NB4 (cell line): ENCODE data around the gene SYT15B.
"Not testable (repeated sequence)": the region's sequence is repeated elsewhere in the genome, so short reads cannot be mapped to it uniquely, and the experiment has no call there.

Experiments
- MYC ChIP-seq: IDR thresholded peaks from 2 replicates; pipeline ENCODE4 v1.6.1; 2011; ENCODE audit warnings: low read depth, low read length
- POLR2A ChIP-seq: IDR thresholded peaks from 2 replicates; pipeline ENCODE4 v1.6.1; 2011; ENCODE audit warnings: mild to moderate bottlenecking; ENCODE audit not compliant: insufficient read length; ENCODE audit errors: extremely low read depth
- TF ChIP-seq, protein P1 (sequence below): IDR thresholded peaks from one replicate; pipeline ENCODE4 v1.5.1; 2012; ENCODE audit warnings: low read depth, low read length
- TF ChIP-seq, protein P2 (sequence below): IDR thresholded peaks from 2 replicates; pipeline ENCODE4 v1.6.1; 2011; ENCODE audit warnings: low read depth, low read length

DNA sequence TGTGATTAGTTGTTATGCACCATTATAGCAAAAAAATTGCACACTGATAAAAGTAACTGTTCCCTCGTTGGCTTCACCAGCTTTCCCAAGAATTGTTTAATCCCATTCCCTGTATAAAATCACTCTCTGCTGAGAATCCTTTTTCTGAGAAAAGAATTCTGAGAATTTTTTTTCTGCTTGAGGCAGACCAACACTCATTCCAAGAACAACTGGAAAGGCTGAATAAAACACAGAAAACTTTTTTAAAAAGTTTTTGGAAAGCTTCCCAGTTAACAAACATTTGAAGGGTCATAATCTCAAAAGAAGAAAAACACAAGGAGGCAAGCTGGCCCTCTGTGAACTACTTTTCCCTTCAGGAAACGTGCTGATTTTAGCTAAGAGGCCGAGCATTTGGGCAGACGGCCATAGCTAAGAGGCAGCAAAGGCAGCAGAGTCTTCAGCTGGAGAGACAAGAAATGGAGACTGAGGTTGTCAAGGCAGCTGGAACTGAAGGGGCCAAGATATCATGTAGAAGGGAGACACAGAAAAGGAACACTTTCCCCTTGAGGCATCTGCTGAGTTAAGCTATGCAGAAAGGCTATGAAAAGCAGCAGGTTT is 16.5 kb downstream of the SYT15B start:
- TF ChIP-seq, protein P1, sequence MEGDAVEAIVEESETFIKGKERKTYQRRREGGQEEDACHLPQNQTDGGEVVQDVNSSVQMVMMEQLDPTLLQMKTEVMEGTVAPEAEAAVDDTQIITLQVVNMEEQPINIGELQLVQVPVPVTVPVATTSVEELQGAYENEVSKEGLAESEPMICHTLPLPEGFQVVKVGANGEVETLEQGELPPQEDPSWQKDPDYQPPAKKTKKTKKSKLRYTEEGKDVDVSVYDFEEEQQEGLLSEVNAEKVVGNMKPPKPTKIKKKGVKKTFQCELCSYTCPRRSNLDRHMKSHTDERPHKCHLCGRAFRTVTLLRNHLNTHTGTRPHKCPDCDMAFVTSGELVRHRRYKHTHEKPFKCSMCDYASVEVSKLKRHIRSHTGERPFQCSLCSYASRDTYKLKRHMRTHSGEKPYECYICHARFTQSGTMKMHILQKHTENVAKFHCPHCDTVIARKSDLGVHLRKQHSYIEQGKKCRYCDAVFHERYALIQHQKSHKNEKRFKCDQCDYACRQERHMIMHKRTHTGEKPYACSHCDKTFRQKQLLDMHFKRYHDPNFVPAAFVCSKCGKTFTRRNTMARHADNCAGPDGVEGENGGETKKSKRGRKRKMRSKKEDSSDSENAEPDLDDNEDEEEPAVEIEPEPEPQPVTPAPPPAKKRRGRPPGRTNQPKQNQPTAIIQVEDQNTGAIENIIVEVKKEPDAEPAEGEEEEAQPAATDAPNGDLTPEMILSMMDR: not testable (repeated sequence)
- not testable (repeated sequence) for TF ChIP-seq POLR2A, MYC
- TF ChIP-seq, protein P2, sequence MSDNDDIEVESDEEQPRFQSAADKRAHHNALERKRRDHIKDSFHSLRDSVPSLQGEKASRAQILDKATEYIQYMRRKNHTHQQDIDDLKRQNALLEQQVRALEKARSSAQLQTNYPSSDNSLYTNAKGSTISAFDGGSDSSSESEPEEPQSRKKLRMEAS: not testable (repeated sequence)
